ENCODE data around the gene ANKRD24.

DNA sequence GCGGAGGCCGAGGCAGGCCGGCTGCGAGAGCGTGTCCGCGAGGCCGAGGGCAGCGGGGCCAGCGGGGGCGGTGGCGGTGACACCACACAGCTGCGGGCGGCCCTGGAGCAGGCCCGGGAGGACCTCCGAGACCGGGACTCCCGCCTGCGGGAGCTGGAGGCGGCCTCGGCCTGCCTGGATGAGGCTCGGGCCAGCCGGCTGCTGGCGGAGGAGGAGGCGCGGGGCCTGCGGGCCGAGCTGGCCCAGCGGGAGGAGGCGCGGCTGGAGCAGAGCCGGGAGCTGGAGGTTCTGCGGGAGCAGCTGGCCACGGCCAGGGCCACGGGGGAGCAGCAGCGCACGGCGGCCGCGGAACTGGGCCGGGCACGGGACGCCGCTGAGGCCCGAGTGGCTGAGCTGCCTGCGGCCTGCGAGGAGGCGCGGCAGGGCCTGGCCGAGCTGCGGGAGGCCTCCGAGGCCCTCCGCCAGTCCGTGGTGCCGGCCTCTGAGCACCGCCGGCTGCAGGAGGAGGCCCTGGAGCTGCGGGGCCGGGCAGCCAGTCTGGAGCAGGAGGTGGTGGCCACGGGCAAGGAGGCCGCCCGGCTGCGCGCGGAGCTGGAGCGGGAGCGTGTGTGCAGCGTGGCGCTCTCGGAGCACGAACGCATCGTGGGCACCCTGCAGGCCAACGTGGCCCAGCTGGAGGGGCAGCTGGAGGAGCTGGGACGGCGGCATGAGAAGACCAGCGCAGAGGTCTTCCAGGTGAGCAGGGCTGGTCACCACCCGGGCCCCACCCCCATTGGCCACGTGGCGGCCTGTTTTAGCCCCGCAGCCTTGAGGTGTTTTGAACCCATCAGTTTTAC is 35.2 kb downstream of the ANKRD24 start:
- TF ChIP-seq RARB (CRISPR knock-in tag; IDR thresholded peaks at IDR 0.05) (no peak), GLIS3 (CRISPR knock-in tag; IDR thresholded peaks at IDR 0.05) (no peak), ESRRG (CRISPR knock-in tag; IDR thresholded peaks at IDR 0.05) (no peak), ZNF70 (CRISPR knock-in tag; IDR thresholded peaks at IDR 0.05) (no peak), ARNTL (CRISPR knock-in tag; IDR thresholded peaks at IDR 0.05; ENCODE audit: borderline replicate concordance, low read depth) (no peak), ZFP3 (CRISPR knock-in tag; IDR thresholded peaks at IDR 0.05) (no peak)
- TF ChIP-seq, protein P1, sequence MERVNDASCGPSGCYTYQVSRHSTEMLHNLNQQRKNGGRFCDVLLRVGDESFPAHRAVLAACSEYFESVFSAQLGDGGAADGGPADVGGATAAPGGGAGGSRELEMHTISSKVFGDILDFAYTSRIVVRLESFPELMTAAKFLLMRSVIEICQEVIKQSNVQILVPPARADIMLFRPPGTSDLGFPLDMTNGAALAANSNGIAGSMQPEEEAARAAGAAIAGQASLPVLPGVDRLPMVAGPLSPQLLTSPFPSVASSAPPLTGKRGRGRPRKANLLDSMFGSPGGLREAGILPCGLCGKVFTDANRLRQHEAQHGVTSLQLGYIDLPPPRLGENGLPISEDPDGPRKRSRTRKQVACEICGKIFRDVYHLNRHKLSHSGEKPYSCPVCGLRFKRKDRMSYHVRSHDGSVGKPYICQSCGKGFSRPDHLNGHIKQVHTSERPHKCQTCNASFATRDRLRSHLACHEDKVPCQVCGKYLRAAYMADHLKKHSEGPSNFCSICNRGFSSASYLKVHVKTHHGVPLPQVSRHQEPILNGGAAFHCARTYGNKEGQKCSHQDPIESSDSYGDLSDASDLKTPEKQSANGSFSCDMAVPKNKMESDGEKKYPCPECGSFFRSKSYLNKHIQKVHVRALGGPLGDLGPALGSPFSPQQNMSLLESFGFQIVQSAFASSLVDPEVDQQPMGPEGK (CRISPR knock-in tag; IDR thresholded peaks at IDR 0.05; ENCODE audit: borderline replicate concordance) = no peak
- TF ChIP-seq, protein P2, sequence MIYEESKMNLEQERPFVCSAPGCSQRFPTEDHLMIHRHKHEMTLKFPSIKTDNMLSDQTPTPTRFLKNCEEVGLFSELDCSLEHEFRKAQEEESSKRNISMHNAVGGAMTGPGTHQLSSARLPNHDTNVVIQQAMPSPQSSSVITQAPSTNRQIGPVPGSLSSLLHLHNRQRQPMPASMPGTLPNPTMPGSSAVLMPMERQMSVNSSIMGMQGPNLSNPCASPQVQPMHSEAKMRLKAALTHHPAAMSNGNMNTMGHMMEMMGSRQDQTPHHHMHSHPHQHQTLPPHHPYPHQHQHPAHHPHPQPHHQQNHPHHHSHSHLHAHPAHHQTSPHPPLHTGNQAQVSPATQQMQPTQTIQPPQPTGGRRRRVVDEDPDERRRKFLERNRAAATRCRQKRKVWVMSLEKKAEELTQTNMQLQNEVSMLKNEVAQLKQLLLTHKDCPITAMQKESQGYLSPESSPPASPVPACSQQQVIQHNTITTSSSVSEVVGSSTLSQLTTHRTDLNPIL (CRISPR knock-in tag; IDR thresholded peaks at IDR 0.05; ENCODE audit: low read depth) = no peak

All from SK-N-SH treated with all-trans-retinoic acid at 6 μM for 48 hours (cell line).